Panc1 (cell line): ENCODE results near the gene CALM3.

Experiments
- CTCF ChIP-seq: fragments of 450-650 bp; IDR thresholded peaks from 2 replicates; pipeline ENCODE4 v1.5.1; 2017; ENCODE audit warnings: mild to moderate bottlenecking
- POLR2AphosphoS5 ChIP-seq: IDR thresholded peaks from 2 replicates; pipeline ENCODE4 v1.6.1; 2012; ENCODE audit warnings: mild to moderate bottlenecking, low read depth, low read length, moderate library complexity
- REST ChIP-seq, 2 experiments: IDR thresholded peaks; 2 replicates each; pipeline ENCODE4 v1.6.1; 2011 to 2012; ENCODE audit warnings: low read depth in 2 of 2, control low read depth in 1 of 2, low read length in 1 of 2, mild to moderate bottlenecking in 1 of 2, moderate library complexity in 1 of 2; ENCODE audit not compliant: insufficient read depth in 1 of 2
- SIN3A ChIP-seq: IDR thresholded peaks from 2 replicates; pipeline ENCODE4 v1.6.1; 2012; ENCODE audit warnings: low read depth, mild to moderate bottlenecking, low read length, moderate library complexity, borderline replicate concordance; ENCODE audit not compliant: insufficient read depth
- TCF7L2 ChIP-seq: IDR thresholded peaks from 2 replicates; pipeline ENCODE4 v1.6.1; 2011; ENCODE audit warnings: mild to moderate bottlenecking, low read depth, low read length, inconsistent platforms

- no peak for TF ChIP-seq CTCF
- TF ChIP-seq POLR2AphosphoS5, result no peak
- TF ChIP-seq SIN3A, result no peak
- TF ChIP-seq TCF7L2, result no peak
- TF ChIP-seq REST (IDR thresholded peaks at IDR 0.05; ENCODE audit: insufficient read depth in 1 of 2, low read depth in 2 of 2, low read length in 1 of 2), result no peak
Measured at GRCh38 chr19:46633130-46633529, 32.0 kb downstream of the CALM3 start.
